C4-2B (cell line): ENCODE measurements around the gene LRRC2.

Experiments
- CTCF ChIP-seq: fragments of 450-650 bp; conservative IDR thresholded peaks from 2 replicates; pipeline ENCODE4 v1.5.1; 2017; ENCODE audit warnings: mild to moderate bottlenecking
- ZFX ChIP-seq: fragments of 450-650 bp; IDR thresholded peaks from 2 replicates; pipeline ENCODE4 v1.6.1; 2017

- TF ChIP-seq CTCF (no peak), ZFX (no peak)
Measured at GRCh38 chr3:46614431-46614830, 48.3 kb upstream of the LRRC2 start.
